ENCODE results near the gene C6orf120.

DNA sequence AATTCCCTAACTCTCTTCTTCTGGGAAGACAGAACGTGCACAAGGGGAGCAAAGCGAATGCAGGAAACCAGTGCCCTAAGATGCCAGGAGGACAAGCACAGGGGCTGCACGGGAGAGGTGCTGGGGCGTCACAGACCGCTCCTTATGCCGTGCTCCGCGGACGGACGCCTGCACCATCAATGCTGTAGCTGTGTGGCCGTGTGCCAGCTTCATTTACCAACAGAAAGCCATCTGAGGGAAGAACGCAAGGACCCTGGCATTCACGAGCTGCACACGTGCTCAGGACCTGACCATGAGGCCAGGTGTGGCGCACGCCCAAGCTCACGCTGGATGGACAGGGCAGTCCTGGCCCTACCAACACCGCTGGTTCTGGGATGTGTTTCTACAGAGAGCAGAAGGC lies 35.5 kb upstream of the C6orf120 start:
- TF ChIP-seq, protein P1, sequence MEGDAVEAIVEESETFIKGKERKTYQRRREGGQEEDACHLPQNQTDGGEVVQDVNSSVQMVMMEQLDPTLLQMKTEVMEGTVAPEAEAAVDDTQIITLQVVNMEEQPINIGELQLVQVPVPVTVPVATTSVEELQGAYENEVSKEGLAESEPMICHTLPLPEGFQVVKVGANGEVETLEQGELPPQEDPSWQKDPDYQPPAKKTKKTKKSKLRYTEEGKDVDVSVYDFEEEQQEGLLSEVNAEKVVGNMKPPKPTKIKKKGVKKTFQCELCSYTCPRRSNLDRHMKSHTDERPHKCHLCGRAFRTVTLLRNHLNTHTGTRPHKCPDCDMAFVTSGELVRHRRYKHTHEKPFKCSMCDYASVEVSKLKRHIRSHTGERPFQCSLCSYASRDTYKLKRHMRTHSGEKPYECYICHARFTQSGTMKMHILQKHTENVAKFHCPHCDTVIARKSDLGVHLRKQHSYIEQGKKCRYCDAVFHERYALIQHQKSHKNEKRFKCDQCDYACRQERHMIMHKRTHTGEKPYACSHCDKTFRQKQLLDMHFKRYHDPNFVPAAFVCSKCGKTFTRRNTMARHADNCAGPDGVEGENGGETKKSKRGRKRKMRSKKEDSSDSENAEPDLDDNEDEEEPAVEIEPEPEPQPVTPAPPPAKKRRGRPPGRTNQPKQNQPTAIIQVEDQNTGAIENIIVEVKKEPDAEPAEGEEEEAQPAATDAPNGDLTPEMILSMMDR (conservative IDR thresholded peaks at IDR 0.05; ENCODE audit: low read depth, low read length), result no peak
- no peak for TF ChIP-seq EZH2 (IDR thresholded peaks at IDR 0.05; ENCODE audit: borderline replicate concordance, low read depth, low read length, poor library complexity, severe bottlenecking)
